Measurements from ENCODE around the gene F7.

F7 gene

GRCh38 chr13:113117911-113118260 is 12.3 kb downstream of the F7 start:
- DNase-seq (ENCODE audit: low read depth in 2 of 2): no peak

GRCh38 chr13:113118261-113119021 is 12.8 kb downstream of the F7 start:
- no peak for DNase-seq (ENCODE audit: low read depth in 2 of 2)

GRCh38 chr13:113119166-113119821 is 13.7 kb downstream of the F7 start:
- DNase-seq (ENCODE audit: low read depth in 2 of 2): no peak

DNA sequence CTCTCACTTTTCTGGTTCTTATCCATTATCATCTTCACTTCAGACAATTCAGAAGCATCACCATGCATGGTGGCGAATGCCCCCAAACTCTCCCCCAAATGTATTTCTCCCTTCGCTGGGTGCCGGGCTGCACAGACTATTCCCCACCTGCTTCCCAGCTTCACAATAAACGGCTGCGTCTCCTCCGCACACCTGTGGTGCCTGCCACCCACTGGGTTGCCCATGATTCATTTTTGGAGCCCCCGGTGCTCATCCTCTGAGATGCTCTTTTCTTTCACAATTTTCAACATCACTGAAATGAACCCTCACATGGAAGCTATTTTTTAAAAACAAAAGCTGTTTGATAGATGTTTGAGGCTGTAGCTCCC is 14.2 kb downstream of the F7 start:
- DNase-seq (ENCODE audit: low read depth in 2 of 2): no peak

DNA sequence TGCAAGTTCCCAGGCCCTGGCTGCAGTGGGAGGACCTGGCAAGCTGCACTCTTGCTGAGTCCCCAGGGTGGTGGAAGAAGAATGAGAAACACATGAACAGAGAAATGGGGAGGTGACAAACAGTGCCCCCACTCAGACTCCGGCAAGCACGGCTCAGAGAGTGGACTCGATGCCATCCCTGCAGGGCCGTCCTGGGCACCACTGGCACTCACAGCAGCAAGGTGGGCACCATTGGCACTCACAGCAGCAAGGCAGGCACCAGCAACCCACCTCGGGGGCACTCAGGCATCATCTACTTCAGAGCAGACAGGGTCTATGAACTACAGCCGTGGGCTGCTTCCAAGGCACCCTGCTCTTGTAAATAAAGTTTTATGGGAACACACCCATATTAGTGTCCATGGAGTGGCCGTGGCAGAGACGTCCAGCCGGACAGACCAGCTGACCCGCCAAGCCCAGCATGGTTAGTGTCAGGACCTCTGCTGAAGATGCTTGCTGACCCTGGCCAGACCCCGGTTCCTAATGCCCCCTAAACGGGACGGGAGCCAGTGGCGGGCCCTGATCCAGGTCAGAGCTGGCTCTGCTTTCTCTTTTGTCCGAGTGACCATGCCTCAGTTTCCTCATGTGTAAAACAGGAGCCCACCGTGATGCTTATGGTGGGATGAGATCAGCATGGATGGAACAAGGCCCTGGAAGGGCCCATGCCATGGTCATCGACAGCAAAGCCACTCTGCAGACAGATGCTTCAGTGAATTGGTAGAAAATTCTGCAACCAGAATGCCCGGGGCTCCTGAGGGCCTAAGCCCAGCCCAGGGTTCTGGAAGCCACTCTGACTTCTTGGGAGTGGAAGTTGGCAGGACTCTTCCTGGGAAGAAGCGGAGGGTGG is 14.9 kb downstream of the F7 start:
- DNase-seq (ENCODE audit: low read depth in 2 of 2): no peak

DNA sequence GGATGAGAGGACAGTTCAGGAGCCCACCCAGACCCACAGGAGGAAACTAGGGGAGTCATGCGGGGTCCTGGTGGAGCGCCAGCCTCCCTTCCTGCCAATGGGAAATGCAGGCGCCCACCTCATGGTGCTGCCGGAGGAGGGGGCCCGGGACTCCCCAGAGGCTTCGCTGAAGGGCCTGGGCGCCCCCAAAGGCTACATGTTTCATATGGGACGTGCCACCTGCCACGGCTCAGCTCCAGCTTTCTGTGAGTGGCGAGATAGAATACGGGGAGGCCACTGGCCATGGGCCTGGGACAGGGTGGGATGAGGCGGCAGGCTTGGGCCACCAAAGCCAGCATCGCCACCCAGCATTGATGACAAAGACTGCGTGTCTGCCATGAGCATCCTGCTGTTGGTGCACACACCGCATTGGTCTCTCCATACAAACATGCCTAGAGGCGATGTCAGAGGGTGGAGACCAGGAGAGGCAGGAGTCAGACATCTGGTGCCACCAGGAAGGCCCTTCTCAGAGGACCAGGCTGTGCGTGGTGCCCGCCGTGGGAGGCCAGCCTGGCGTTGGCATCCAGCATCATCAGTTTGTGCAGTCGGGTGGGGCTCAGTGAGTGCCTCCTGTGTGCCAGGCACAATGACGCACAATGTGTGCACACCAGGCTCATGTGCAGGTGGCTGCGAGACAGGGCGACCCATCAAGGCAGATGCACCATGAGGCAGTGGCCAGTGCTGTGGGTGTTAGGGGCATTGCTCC is 15.8 kb downstream of the F7 start:
- DNase-seq (ENCODE audit: low read depth in 2 of 2): no peak

DNA sequence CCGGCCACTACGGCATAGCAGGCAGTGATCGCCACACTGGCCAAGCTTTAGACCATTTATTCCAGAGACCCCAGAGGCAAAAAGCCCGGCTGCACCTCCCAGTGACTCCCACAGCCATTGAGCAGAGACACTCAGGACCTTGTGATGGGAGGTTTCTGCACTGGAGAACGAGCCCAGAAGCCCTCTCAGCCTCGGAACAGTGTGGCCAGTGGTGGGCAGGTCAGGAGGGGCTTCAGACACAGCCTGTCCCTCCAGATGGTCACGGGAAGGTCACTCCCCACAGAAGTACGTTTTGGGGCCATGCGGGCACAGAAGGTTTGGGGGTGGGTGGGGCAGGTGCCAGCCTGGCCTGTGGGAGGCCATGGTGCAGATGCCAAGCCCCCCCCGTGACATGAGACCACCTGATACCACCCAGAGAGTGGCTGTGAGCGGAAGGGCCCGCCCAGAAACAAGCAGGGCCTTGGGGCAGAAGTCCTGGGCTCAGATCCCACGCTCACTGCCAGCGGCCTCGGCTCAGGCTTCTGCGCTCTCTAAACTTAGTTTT is 16.4 kb downstream of the F7 start:
- DNase-seq (ENCODE audit: low read depth in 2 of 2): no peak

DNA sequence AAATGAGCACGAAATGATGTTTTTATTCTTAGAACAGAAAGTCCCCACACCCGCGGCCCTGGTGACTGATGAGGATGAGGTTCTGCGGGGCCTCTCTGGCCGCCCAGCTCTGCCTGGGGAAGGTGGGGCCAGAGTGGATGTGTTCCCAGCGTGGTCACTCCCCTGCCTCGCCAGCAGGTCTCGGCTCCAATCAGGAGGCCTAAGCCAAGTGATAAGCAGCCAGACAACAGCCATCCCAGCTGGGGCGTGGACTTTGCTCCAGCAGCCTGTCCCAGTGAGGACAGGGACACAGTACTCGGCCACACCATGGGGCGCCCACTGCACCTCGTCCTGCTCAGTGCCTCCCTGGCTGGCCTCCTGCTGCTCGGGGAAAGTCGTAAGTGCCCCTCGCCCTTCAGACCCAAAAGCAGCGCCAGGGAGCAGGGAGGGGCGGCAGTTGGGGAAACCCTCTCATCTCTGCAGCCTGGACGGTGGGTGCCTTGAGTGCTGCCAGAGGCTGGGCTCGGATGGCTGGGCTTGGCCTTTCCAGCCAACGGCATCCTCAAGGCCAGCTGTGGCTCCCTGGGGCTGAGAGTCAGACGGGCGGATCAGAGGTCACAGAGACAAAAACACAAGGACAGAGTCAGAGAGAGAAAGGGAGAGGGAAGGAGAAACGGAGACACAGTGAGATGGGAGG is 17.1 kb downstream of the F7 start, which contains the start of gene F10:
Gene F10 (plus strand): TSS at position 250 of the 676 bp plus-strand sequence. CDS start 57 bp downstream, at position 307.
- DNase-seq (ENCODE audit: low read depth in 2 of 2): no peak

DNA sequence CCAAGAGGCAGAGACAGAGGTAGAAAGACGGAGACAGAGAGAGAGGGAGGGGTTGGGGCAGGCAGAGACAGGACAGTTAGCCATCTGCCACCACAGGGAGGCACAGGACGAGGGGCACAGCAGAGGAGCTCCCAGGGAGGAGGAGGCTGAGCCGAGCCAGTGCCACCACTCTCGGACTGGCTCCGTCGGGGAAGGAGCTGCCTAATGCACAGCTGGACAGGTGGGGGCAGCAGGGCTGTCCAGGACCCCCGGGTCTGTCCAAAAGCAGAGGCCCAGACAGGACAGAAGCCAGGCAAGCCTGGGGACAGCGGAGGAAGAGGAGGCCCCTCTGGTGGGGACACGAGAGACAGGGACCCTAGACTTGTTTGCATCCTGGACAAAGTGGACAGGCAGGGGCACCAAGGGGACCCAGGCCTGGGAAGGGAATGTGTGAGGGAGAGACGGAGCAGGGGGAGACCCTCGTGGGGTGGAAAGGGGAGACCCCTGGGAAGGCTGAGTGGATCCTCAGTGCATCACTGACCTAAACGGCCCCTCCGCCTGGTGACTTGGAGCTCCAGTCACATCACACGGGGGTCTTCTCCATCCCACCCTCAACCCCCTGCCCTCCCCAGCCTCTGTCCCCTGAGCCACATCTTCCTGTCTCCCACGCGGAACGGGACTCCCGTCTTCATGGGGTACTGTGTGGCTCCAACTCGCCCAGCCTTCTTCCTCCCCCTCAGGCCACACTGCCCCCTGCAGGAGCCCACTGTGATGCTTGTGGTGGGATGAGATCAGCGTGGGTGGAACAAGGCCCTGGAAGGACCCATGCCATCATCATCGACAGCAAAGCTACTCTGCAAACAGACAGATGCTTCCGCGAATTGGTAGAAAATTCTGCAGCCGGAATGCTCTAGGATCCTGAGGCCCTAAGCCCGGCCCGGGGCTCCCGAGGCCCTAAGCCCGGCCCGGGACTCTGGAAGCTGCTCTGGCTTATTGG is 17.9 kb downstream of the F7 start:
- no peak for DNase-seq (ENCODE audit: low read depth in 2 of 2)

DNA sequence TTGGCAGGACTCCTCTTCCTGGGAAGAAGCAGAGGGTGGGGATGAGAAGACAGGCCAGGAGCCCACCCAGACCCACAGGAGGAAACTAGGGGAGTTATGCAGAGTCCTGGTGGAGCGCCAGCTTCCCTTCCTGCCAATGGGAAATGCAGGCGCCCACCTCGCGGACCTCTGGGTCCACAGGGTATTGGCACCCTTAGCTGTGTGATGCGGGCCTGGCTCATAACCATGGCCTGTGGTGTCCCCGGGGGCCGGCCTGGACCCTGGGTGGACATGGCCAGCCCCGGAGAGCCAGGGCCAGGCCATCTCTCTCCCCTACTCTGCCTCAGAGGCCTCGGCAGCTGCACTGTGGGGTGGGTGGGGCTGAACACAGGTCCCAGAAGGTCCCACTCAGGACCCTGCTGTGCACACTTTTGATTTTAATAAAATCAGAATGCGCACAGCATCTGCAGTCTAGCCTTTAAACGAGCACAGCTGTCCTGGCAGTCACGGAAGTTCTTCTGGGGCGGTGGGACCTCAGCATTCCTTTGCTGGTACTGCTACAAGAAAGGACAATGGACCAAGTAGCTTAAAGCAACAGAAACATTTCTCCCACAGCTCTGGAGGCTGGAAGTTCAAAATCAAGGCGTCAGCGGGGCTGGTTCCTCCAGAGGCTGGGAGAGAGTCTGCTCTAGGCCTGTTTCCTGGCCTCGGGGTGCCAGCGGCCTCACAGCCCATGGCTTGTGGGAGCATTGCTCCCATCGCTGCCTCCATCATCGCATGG is 18.8 kb downstream of the F7 start:
- DNase-seq (ENCODE audit: low read depth in 2 of 2): no peak

- no peak for DNase-seq (ENCODE audit: low read depth in 2 of 2)
These were observed 20.1 kb downstream of the F7 start for GRCh38 chr13:113125506-113126264.

DNA sequence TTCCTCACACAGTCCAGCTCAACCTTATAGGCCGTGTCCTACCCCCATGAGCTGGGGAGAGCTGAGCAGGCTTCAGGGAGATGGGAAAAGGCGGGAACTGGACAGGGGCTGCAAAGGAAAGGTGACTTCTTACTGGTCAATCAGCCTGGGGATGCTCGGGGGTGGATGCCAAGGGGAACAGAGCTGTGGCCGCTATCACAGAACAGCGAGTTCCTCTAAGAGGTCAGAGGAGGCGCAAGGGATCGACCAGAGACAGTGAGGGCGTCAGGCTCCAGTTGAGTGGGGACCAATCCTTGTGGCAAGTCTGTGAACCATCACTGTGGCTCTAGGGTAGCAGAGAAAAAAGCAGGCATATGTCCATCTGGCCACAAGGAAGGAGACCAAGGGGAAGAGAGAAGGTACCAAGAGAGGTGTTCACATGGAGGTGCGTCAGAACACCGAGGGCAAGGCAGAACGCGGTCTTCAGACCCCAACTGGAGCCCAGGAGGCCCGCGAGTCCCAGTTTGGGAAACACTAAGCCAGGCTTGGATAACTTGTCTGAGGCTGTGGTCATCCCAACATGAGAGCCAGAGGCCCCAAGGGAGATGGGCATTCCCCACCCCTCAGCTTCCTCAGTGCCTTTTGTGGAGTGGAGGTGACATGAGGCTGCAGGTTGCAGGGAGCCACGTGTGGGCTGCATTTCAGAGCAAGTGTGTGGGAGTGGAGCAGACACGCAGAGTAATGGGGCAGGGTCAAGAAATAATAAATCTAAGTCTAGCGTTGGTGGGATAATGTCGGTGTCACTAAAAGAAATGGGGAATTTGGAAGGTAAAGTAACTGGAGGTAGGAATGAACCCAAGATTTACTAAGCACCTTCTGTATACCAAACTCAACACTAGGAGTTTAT is 20.9 kb downstream of the F7 start:
- no peak for DNase-seq (ENCODE audit: low read depth in 2 of 2)

DNA sequence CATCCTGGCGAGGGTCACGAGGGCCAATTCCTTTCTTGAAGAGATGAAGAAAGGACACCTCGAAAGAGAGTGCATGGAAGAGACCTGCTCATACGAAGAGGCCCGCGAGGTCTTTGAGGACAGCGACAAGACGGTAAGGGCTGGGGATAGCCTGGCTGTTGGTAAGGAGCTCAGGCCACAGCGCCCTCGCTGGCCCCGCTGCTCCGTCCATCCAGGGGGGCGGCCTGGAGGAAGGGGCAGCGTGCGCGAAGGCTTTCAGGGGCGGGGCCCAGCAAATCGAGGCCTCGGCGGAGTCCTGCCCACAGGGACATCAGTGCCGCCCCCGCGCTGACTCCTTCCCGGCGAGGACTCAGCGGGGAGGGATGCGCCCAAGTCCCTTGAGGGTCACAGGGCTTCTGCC is 23.9 kb downstream of the F7 start:
- DNase-seq (ENCODE audit: low read depth in 2 of 2): no peak

DNA sequence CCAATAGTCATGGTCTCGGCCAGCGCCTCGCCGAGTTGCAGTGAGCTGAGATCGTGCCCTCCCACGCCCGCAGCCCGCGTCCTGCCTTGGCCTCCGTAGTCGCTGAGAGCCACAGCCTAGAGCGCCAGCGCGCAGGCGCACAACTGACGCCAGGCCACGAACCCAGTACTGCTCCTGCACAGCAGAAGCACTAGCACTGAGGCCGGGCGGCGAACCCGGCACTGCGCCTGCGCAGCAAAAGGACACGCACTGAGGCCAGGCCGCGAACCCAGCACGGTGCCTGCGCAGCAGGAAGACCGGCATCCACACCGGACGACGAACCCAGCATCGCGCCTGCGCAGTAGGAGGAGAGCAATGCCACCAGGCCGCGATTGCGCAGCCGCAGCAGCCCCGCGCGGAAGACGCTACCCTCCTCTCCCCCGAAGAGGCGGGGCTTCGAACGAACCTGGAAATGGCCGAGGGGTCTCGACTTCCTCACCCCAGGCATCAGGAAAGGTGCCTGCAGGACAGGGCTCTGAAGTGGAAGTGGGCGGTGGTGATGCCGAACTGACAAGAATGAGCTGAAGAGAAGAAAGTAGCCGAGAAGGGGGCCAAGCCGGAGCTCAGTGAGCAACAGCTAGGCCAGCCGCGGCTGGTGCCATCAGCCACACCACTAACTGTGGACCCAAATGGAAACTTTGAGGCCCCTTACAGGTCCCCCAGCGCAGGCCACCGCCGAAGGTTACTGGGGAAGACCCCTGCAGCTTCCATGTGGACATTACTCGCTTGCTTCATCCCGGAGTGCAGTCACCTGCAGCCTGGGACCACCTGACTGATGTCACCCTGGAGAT is 24.5 kb downstream of the F7 start:
- no peak for DNase-seq (ENCODE audit: low read depth in 2 of 2)

GRCh38 chr13:113135281-113135760 is 29.7 kb downstream of the F7 start:
- no peak for DNase-seq (ENCODE audit: low read depth in 2 of 2)

GRCh38 chr13:113137691-113138298 is 32.2 kb downstream of the F7 start:
- DNase-seq (ENCODE audit: low read depth in 2 of 2): no peak

Measured in activated CD8-positive, alpha-beta memory T cell treated with anti-CD3 and anti-CD28 coated beads for 4 hours (primary cell).